ENCODE data around the gene ATRAID.

Gene ATRAID

GRCh38 chr2:27219091-27219490, 7.2 kb downstream of the ATRAID start:
- DNase-seq (ENCODE audit: low read depth): no peak

- DNase-seq (ENCODE audit: low read depth): no peak
These were observed 8.2 kb downstream of the ATRAID start for GRCh38 chr2:27220091-27220490.

- no peak for DNase-seq (ENCODE audit: low read depth)
These were observed 9.3 kb downstream of the ATRAID start for GRCh38 chr2:27221166-27221565.

GRCh38 chr2:27222407-27222806, 10.6 kb downstream of the ATRAID start:
- DNase-seq (ENCODE audit: low read depth): no peak

GRCh38 chr2:27223416-27223815, 11.6 kb downstream of the ATRAID start:
- no peak for DNase-seq (ENCODE audit: low read depth)

GRCh38 chr2:27225526-27225925, 13.7 kb downstream of the ATRAID start:
- DNase-seq (ENCODE audit: low read depth): no peak

- no peak for DNase-seq (ENCODE audit: low read depth)
These were observed 15.7 kb downstream of the ATRAID start for GRCh38 chr2:27227501-27227900.

GRCh38 chr2:27231921-27232320, 20.1 kb downstream of the ATRAID start:
- DNase-seq (ENCODE audit: low read depth): no peak

- DNase-seq (ENCODE audit: low read depth): no peak
These were observed 21.5 kb downstream of the ATRAID start for GRCh38 chr2:27233341-27233740.

GRCh38 chr2:27236136-27236535, 24.3 kb downstream of the ATRAID start:
- DNase-seq (ENCODE audit: low read depth): no peak

GRCh38 chr2:27236626-27237025, 24.8 kb downstream of the ATRAID start:
- DNase-seq (ENCODE audit: low read depth): no peak

- DNase-seq (ENCODE audit: low read depth): no peak
These were observed 25.6 kb downstream of the ATRAID start for GRCh38 chr2:27237341-27237945.

- DNase-seq (ENCODE audit: low read depth): no peak
These were observed 27.1 kb downstream of the ATRAID start for GRCh38 chr2:27238976-27239375.

GRCh38 chr2:27240406-27240805, 28.6 kb downstream of the ATRAID start:
- DNase-seq (ENCODE audit: low read depth): no peak

GRCh38 chr2:27241761-27242613, 30.1 kb downstream of the ATRAID start:
- no peak for DNase-seq (ENCODE audit: low read depth)

- no peak for DNase-seq (ENCODE audit: low read depth)
These were observed 30.7 kb downstream of the ATRAID start for GRCh38 chr2:27242614-27242951.

- DNase-seq (ENCODE audit: low read depth): no peak
These were observed 31.7 kb downstream of the ATRAID start for GRCh38 chr2:27243391-27244130.

- no peak for DNase-seq (ENCODE audit: low read depth)
These were observed 33.3 kb downstream of the ATRAID start for GRCh38 chr2:27245116-27245515.

GRCh38 chr2:27245626-27246025, 33.8 kb downstream of the ATRAID start:
- DNase-seq (ENCODE audit: low read depth): no peak

- DNase-seq (ENCODE audit: low read depth): no peak
These were observed 36.1 kb downstream of the ATRAID start for GRCh38 chr2:27247893-27248292.

- DNase-seq (ENCODE audit: low read depth): no peak
These were observed 37.5 kb downstream of the ATRAID start for GRCh38 chr2:27249159-27249890.

GRCh38 chr2:27249891-27250651, 38.2 kb downstream of the ATRAID start:
- no peak for DNase-seq (ENCODE audit: low read depth)

All from T-helper 22 cell (primary cell).